T follicular helper cell (primary cell): Measurements from ENCODE around the gene XPNPEP1.

Experiments
- DNase-seq: peaks from one replicate; pipeline ENCODE4 v3.0.0-alpha.2; 2020; ENCODE audit warnings: low read depth

XPNPEP1 gene

DNA sequence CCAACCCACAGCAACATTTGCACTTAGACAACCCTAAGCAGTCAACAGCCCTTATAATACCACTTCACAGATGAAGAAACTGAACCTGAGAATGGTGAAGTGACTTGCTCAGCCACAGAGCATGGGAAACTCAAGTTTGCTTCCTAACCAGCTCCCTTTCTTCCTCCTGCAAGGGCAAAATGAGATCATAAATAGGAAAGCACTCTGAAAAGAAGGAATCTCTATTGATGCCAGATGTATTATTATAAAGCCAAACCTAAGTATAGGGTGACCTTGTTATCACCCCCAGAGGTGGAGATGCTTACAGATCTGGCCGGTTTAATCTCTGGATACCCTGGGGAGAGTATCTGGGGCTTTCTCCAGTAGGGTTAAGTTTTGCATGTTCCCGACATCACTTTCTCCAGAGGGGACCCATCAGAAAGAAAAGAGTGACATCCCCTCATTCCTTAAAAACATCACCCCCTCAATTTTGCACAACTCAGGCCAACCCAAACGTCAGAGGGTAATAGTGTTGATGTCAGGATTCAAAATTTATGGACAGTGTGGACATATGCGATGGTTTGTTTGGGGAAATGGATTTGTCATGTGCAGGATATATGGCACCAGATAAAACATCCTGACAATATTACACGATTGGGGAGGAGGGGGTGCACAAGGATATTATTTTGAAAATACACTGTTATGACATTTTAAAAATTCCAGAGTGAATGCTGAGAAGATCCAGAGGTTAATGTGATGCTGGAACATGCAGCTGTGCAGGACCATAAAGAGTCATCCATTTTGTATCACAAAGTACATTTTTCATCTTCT is 24.0 kb upstream of the XPNPEP1 start:
- no peak for DNase-seq

- DNase-seq: no peak
Observed at GRCh38 chr10:109946680-109947079, 23.4 kb upstream of the XPNPEP1 start.

- DNase-seq: no peak
Observed at GRCh38 chr10:109945473-109946177, 22.3 kb upstream of the XPNPEP1 start.

- DNase-seq: no peak
Observed at GRCh38 chr10:109944613-109945012, 21.3 kb upstream of the XPNPEP1 start.

DNA sequence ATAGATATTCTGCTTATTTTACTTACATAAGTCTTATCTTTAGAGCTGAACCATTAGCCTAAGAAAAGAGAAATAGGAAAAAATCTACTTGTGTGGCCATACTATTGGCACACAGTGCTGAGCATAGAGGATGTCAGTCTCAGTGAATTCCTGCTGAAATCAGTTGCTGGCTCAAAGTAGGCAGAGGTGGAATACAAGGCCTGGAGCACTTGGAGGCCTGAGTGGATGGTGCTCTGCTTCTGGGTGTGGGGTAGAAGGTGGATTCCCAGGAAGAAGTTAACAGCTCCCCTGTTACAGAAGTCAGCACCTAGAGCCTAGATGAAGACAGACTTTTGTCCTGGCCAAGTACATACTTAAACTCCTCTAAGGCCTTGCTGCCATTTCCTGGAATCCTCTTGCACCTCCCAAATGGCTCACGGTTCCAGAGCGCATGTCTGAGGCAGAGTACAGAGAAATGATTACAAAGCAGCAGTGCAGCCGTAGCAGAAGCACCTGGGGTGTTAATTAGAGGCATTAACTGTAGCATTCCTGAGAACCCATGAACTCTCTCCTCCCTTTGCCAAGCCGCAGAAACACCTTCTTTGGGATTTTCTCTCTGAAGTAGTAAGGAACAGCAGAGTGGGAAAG is 18.0 kb upstream of the XPNPEP1 start:
- DNase-seq: no peak

- no peak for DNase-seq
Observed at GRCh38 chr10:109940553-109940952, 17.2 kb upstream of the XPNPEP1 start.

DNA sequence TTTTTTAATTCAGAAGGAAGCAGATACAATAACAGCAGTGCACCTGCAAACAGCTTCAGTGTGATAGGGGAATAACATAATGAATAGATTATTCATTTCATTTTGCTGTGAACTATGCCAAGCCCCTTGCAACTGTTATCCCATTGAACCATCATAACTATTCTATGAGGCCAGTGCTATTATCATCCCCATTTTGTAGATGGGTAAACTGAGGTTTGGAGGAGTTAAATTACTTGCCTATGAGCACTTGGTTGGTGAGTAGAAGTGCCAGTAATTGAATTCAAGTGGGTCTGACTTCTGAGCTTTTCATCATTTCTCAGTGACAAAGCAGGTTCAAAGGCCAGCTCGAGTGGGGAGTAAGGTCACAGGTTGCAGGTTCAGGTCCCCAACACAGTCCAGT is 16.8 kb upstream of the XPNPEP1 start:
- no peak for DNase-seq

DNA sequence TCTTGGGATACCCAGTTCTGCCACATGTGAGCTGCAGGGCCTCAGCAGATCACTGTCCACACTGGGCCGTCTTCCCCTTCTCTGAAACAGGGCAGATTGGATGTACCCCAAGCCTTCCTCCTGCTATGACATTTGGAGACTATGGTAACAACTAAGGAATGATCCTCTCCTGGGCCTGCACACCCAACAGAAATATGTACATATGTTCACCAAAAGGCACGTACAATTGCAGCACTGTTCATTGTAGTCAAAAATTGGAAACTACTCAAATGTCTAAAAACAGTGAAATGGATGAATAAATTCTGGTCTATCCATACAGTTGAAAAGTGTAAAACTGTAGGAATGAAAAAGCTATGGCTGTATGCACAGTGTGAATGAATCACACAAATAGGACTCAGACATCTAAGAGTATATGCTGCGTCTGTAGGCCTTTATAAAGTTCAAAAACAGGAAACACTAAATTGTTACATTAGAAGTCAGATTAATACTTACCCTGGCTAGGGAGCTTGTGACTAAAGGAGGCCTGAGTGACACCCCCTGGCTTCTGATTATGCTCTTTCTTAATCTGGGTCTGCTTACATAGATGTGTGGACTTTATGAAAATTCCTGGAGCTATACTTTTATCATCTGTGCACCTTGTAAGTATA is 16.1 kb upstream of the XPNPEP1 start:
- DNase-seq: no peak

DNA sequence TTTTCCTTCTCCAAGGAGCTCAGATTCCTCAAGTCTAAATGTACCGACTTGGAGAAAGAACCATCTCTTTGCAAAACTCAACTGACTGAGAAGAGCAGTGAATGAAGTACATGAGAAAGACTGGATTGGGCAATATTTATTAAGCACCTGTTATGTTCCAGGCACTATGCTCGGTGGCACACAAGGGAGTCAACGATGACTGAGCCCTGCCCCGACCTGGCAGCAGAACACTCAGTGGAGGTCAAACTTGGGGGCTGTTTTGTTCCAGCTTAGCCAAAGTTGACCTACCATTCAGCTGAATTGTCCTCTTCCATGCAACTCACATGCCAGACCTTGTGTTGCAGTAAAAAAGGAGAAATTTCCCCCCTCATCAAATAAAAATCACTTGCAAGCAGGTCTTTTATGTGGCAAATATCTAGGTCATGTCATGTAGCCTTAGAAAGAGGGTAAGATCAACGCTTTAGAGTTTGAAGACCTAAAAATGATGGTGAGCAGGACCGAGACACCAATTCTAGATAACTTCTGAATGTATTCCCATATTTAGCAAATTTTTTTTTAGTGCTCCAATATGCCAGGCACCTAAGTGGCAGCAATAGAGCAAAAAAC is 14.3 kb upstream of the XPNPEP1 start:
- no peak for DNase-seq

DNA sequence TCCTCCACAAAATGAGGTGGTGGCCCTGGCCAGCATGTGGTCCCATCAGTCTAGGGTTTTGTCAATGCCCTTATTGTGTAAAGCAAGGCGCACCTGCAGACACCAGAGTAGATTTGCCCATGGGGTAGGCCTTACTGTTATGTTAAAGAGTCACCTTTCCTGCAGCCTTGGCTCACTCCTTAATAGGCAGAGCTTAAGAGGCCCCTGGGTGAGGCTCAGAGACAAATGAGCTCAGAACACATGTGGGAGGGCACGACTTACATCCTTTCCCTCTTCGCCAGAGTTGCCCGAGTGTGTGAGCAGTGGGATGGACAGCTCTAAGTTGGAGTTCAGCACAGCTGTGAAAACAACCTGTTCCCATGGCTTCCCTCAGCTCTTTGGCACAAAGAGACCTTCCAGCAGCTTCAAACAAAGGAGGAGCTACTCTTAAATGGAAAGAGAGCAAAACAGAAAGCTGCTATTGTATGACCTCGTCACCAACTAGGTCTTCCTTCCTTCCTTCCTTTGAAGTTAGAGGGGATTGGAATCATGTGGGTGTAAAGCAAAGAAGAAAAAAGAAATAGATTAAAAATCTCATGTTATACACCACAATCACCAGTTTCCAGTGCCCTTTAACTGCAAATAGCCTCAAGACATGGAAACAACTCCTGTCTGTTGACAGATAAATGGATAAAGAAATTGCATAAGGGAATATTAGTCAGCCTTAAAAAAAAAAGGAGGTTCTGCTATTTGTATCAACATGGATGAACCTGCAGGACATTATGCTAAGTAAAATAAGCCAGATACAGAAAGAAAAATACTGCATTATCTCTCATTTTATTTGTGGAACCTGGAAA is 11.9 kb upstream of the XPNPEP1 start:
- no peak for DNase-seq

DNA sequence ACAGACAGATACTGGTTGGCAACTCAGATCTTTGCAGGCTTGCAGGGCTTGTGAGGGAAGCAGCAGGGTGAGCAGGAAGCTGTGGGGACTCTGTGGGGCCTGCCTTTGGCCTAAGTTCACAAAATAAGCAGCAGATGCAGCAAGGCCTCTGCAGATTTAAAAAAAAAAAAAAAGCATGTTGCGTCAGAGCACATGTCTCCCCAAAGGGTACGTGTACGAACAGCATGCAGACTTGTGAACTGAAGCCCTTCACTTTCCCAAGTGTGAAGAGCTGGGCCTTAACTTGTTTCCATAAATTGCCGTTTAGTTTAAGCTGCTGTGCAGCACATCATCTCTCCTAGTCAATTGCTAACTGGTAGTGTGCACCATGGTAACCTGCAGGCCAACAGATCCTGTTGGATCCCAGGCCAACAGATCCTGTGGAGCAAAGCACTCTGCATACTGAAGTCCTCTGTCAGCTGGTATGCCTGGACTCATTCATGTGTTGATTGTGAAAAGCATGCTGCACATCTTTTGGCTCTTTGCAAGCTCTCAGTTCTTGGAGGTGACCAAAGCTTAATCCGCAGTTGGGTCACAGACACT is 10.8 kb upstream of the XPNPEP1 start:
- DNase-seq: no peak

DNA sequence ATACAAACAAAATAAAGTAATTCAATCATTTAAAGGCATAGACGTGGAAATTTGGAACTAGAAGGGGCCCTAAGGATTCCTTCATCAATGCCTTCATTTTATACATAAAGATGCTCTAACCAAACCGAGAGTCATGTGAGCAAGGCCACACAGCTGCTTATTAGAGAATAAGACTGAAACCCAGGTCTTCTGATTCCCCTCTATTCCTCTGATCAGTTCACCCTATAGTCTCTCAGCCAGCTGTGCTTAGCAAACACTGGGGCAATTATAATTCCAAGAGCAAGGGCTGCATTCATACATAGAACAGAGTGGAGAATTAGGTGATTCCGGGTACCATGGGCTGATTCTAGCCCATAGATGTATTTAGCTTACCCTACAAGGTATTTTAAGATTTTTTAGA is 9.7 kb upstream of the XPNPEP1 start:
- DNase-seq: no peak

DNA sequence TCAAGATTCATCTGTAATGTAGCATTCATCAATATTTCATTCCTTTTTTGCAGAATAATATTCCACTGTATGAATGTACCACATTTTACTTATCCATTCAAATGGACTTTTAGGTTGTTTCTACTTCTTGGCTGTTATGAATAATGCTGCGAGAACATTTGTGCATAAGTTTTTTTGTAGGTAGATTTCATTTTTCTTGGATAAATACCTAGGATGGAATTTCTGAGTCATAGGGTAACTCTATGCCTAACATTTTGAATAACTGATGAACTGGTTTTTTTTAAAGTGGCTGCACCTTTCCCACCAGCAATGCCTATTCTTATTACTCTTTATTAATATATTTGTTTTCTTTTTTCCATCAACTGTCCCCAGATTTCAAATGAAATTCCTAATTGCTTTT is 9.1 kb upstream of the XPNPEP1 start:
- DNase-seq: no peak

DNA sequence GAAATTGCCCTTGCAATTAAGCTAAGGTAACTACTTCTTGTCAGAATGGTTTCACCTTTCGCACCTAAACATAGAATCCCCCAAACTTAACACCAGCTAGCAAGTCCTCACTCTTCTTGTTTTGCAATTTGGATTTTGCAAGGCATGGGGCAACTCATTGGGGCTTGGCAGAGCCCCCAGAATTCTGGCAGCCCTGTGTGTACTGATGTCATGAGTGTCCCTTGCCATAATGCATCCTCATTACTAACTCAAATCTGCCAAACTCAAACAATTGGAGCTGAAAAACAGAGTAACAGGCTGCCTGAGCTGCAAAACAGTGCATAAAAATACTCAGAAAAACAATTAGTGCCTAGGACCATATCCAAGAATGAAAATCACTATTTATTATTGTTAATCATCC is 7.9 kb upstream of the XPNPEP1 start:
- no peak for DNase-seq

GRCh38 chr10:109929501-109930219 is 6.3 kb upstream of the XPNPEP1 start:
- DNase-seq: no peak

DNA sequence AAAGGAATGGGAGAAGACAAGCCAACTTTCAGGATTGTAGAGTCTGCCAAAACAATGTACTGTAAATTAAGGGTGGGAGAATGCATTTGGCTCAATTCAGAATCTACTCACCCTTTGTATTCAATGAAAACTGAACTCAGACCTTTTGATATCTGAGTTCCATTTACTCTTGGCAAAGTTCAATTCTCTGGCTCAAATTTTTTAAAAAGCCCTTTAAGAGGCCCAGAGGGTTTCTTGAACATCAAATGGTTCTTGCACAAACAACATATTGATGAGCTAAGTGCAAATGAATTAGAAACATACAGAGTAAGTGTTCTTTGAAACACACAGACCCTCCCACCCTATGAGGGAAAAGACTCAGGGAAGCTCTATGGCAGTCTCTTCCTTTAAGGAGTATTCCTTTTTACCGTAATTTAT is 5.2 kb upstream of the XPNPEP1 start:
- no peak for DNase-seq

- DNase-seq: no peak
Observed at GRCh38 chr10:109926825-109927224, 3.5 kb upstream of the XPNPEP1 start.

DNA sequence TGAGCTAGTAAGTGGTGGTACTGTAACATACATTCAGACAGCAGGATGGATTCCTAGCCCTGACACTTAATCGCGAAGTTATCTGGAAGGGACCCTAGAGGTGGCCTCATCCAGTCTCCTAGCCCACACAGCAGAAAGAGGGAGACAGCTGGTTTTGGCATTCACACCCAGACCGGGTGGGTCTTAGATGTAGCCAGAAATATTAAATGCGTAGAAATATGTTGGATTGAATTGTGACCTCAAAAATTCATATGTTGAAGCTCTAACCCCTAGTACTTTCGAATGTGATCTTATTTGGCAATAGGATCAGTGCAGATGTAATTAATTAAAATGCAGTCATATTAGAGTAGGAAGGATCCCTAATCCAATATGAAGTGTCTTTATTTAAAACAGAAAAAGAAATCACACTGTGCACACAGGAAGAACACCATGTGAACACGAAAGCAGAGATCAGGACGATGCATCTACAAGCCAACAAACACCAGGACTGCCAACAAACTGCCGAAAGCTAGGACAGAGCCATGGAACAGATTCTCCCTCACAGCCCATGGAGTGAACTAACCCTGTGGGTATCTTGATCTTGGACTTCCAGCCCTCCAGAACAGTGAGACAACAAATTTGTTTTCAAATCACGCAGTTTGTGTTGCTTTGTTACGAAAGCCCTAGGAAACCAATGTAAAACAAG is 2.9 kb upstream of the XPNPEP1 start:
- no peak for DNase-seq

DNA sequence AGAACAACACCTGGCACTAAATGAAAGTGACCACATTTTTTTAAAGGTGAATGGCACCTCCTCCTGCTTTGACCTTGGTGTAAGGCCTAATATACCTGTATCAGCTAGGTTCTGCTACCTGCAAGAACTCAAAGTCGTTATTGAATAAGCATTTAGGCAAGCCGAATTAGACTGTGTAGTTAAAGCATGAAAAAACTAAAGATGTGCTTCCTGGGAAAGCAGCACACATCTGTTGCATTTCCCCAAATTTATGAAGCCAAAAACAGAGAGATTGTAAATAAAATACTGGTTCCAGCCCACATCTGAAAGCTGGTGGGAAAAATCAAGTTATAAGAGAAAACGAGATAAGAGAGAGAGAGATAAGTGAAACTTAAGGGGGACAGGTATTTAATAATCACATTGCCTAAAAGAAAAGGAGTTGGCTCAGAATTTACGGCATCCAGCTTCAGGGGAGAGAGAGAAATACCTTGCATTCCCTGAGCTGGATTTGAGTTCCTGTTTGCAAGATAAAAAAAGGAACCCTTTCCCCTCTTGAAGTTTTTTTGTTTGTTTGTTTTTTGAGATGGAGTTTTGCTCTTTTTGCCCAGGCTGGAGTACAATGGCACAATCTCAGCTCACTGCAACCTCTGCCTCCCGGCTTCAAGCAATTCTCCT is 1.8 kb upstream of the XPNPEP1 start:
- no peak for DNase-seq
